Activated gamma-delta T cell treated with Interleukin-2 at 50 U/mL for 16 hours (primary cell): Measurements from ENCODE around the gene PLEKHG3.
A peak's percentile ranks its signal among the peaks of the same experiment; 100 is the strongest.
"Not testable (repeated sequence)": the region's sequence is repeated elsewhere in the genome, so short reads cannot be mapped to it uniquely, and the experiment has no call there.

Experiments
- DNase-seq: peaks from one replicate; pipeline ENCODE4 v3.0.0-alpha.2; 2020

PLEKHG3 gene

GRCh38 chr14:64704143-64704742, at the start of gene PLEKHG3:
Gene PLEKHG3, plus strand, starts transcription at chr14:64704424. Its CDS starts 23,208 bp downstream, at chr14:64727632.
- DNase-seq = peak; percentile 40

- no peak for DNase-seq
These were observed 49.3 kb upstream of the PLEKHG3 start for GRCh38 chr14:64654901-64655300.

GRCh38 chr14:64656986-64657385, 47.2 kb upstream of the PLEKHG3 start:
- no peak for DNase-seq

- DNase-seq = no peak
These were observed 46.0 kb upstream of the PLEKHG3 start for GRCh38 chr14:64658201-64658600.

- DNase-seq = not testable (repeated sequence)
These were observed 45.4 kb upstream of the PLEKHG3 start for GRCh38 chr14:64658700-64659264.

- no peak for DNase-seq
These were observed 44.9 kb upstream of the PLEKHG3 start for GRCh38 chr14:64659366-64659765.

- DNase-seq = no peak
These were observed 41.0 kb upstream of the PLEKHG3 start for GRCh38 chr14:64663174-64663573.

GRCh38 chr14:64671591-64671990, 32.6 kb upstream of the PLEKHG3 start:
- no peak for DNase-seq

GRCh38 chr14:64673316-64673715, 30.9 kb upstream of the PLEKHG3 start:
- DNase-seq = no peak

GRCh38 chr14:64673748-64674147, 30.5 kb upstream of the PLEKHG3 start:
- DNase-seq = peak; percentile 33

GRCh38 chr14:64674829-64675228, 29.4 kb upstream of the PLEKHG3 start:
- DNase-seq = no peak

- no peak for DNase-seq
These were observed 28.9 kb upstream of the PLEKHG3 start for GRCh38 chr14:64675312-64675711.

GRCh38 chr14:64676410-64677008, 27.7 kb upstream of the PLEKHG3 start:
- DNase-seq = no peak

- no peak for DNase-seq
These were observed 24.1 kb upstream of the PLEKHG3 start for GRCh38 chr14:64680013-64680713.

- no peak for DNase-seq
These were observed 23.5 kb upstream of the PLEKHG3 start for GRCh38 chr14:64680714-64681065.

- DNase-seq = no peak
These were observed 22.2 kb upstream of the PLEKHG3 start for GRCh38 chr14:64681796-64682710.

GRCh38 chr14:64682843-64683242, 21.4 kb upstream of the PLEKHG3 start:
- no peak for DNase-seq

GRCh38 chr14:64683264-64683663, 21.0 kb upstream of the PLEKHG3 start:
- DNase-seq = no peak

GRCh38 chr14:64684091-64684490, 20.1 kb upstream of the PLEKHG3 start:
- DNase-seq = no peak

- DNase-seq = no peak
These were observed 18.6 kb upstream of the PLEKHG3 start for GRCh38 chr14:64685371-64686281.

- DNase-seq = no peak
These were observed 18.0 kb upstream of the PLEKHG3 start for GRCh38 chr14:64686282-64686615.

- DNase-seq = no peak
These were observed 16.2 kb upstream of the PLEKHG3 start for GRCh38 chr14:64688031-64688430.
